Spinal cord (tissue), 10 donors: ENCODE measurements around the gene COQ9. TPM values are rescaled to one million over a fixed set of nuclear protein-coding genes. Genes with fewer than 3 reads are reported as not detected.

Experiments
- DNase-seq, 6 donors: peaks; one replicate each; pipeline versions ENCODE4 v3.0.0 to v3.0.0-alpha.2; 2013 to 2015; ENCODE audit warnings: low spot score in 6 of 6, low read depth in 4 of 6
- H3K27ac ChIP-seq: one replicate; pipeline ENCODE4 v1.5.1; 2013; ENCODE audit warnings: low read depth, low read length, control low read depth
- H3K27me3 ChIP-seq: one replicate; pipeline ENCODE4 v1.6.1; 2013; ENCODE audit warnings: low read length; ENCODE audit not compliant: control insufficient read depth, insufficient read depth
- H3K36me3 ChIP-seq: one replicate; pipeline ENCODE4 v1.6.1; 2013; ENCODE audit warnings: low read length; ENCODE audit not compliant: control insufficient read depth, insufficient read depth
- H3K4me1 ChIP-seq: one replicate; pipeline ENCODE4 v1.6.1; 2013; ENCODE audit warnings: low read length; ENCODE audit not compliant: control insufficient read depth, insufficient read depth
- H3K4me3 ChIP-seq: one replicate; pipeline ENCODE4 v1.5.1; 2013; ENCODE audit warnings: low read depth, low read length, control low read depth
- H3K9me3 ChIP-seq: one replicate; pipeline ENCODE4 v1.6.1; 2013; ENCODE audit warnings: low read length; ENCODE audit not compliant: control insufficient read depth, insufficient read depth
- WGBS: methylation state at CpG from one replicate; pipeline ENCODE4 v1.1.5; 2013; ENCODE audit warnings: missing lambda C conversion rate; ENCODE audit not compliant: insufficient coverage; 5-methylcytosine and 5-hydroxymethylcytosine counted together
- polyA plus RNA-seq, 2 donors: library from polyadenylated mRNA; unstranded; fragments of 120-200 nt; gene quantifications; one replicate each; pipeline ENCODE4 v1.2.1, GENCODE V29; 2013; ENCODE audit not compliant: insufficient read length in 2 of 2
- total RNA-seq, 2 donors: library from RNA; depleted of rRNA in 1 of 2; stranded (reverse); fragments of 120-200 nt in 1 of 2; fragments of >200 nt in 1 of 2; gene quantifications; one replicate each; pipeline versions ENCODE4 v1.2.3 to v1.2.4, GENCODE V29; 2013 to 2014
- donor health status: healthy.

The COQ9 gene
- total and polyA plus RNA-seq, 4 donors, result 35.2 to 79.2 (median 72.4) TPM

DNA sequence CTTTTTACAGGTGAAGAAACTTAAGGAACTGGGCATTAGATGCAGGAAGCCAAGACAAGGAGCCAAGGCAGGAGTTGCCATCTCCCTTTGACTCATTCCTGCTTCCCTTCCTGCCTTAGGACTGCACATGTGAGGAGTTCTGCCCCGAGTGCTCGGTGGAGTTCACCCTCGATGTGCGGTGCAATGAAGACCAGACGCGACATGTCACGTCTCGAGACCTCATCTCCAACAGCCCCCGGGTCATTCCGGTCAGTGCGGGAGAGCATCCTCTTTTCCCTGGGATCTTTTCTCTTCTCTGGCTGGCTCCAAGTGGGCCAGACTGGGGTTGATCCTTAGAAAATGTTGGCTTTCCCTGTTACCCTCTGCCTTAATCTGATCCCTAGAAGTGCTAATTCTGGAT lies 21.8 kb downstream of the COQ9 start:
- Histone ChIP-seq H3K27me3 (no peaks in the 10 kb centered on the region), H3K27ac (no peak overlapping the region), H3K4me3 (no peak overlapping the region), H3K9me3 (no peaks in the 10 kb centered on the region), H3K4me1 (peaks cover 15% of the 10 kb centered on the region), H3K36me3 (peaks cover 80% of the 10 kb centered on the region)
- 91% methylated on average over 11 of the region's 11 CpGs for WGBS
- no peak for DNase-seq

DNA sequence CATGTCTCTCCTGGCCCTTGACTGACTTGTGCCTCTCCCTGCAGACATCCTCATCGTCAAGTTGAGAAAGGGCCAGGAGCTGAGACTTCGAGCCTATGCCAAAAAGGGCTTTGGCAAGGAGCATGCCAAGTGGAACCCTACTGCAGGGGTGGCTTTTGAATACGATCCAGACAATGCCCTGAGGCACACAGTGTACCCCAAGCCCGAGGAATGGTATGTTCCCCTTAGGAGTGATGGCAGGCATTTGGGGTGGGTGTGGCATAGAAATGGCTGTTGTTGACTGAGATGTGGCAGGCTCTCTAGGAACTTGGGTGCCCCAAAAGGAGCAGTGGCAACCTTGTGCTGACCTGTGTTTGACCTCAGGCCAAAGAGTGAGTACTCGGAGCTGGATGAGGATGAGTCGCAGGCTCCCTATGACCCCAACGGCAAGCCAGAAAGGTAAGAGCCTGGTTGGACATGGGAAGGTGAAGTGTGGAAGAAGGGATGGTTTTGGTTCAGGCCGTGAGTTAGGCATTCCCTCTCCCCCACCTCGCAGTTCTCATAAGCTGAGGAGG lies 22.7 kb downstream of the COQ9 start:
- H3K4me3 ChIP-seq, result no peak overlapping the region
- 77% methylated on average over 7 of the region's 9 CpGs for WGBS
- DNase-seq, result no peak
- peaks cover 79% of the 10 kb centered on the region for H3K36me3 ChIP-seq
- peaks cover 15% of the 10 kb centered on the region for H3K4me1 ChIP-seq
- no peaks in the 10 kb centered on the region for H3K9me3 ChIP-seq
- H3K27ac ChIP-seq, result no peak overlapping the region
- no peaks in the 10 kb centered on the region for H3K27me3 ChIP-seq

DNA sequence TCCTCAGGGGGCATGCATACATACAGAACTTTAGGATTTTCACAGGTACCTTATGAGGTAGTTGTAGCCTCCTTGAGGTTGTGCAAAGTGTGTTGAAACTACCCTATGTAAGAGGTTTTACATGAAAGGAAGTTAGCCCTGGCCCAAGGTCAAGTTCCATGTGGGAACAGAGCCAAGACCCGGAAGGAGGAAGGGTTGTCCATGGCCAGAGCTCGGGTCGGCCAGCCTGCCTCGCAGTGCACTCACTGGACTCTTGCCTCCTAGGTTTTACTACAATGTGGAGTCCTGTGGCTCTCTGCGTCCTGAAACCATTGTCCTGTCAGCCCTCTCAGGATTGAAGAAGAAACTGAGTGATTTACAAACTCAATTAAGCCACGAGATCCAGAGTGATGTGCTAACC lies 23.4 kb downstream of the COQ9 start:
- WGBS, result 42% methylated on average over 5 of the region's 6 CpGs
- Histone ChIP-seq H3K4me1 (peaks cover 21% of the 10 kb centered on the region), H3K9me3 (no peaks in the 10 kb centered on the region), H3K4me3 (no peak overlapping the region), H3K27me3 (no peaks in the 10 kb centered on the region), H3K36me3 (peaks cover 82% of the 10 kb centered on the region), H3K27ac (no peak overlapping the region)
- no peak for DNase-seq

DNA sequence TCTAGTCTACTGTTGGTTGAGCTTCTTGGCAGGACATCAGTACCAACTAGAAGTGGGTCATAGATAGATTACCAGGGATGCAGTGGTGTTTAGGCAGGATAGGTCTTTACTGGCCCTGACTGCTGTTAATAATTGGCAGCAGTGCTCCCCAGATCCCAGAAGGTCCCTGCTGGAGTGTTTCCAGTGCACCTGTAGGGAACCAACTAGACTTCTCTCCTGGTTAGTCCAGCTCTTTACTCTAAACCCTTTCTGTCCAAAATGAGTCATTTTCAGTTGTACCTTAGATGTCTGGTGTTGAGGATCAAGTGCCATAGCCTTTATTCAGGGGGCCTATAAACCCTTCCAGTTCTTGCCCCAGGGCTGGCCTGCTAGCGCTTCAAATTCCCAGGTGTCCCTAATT lies 23.9 kb downstream of the COQ9 start:
- peaks cover 26% of the 10 kb centered on the region for H3K4me1 ChIP-seq
- H3K4me3 ChIP-seq, result no peak overlapping the region
- no peaks in the 10 kb centered on the region for H3K27me3 ChIP-seq
- H3K9me3 ChIP-seq, result no peaks in the 10 kb centered on the region
- peaks cover 80% of the 10 kb centered on the region for H3K36me3 ChIP-seq
- H3K27ac ChIP-seq, result no peak overlapping the region
- DNase-seq, result no peak
- WGBS, result no CpG with 5 or more reads among the region's 1 CpG

DNA sequence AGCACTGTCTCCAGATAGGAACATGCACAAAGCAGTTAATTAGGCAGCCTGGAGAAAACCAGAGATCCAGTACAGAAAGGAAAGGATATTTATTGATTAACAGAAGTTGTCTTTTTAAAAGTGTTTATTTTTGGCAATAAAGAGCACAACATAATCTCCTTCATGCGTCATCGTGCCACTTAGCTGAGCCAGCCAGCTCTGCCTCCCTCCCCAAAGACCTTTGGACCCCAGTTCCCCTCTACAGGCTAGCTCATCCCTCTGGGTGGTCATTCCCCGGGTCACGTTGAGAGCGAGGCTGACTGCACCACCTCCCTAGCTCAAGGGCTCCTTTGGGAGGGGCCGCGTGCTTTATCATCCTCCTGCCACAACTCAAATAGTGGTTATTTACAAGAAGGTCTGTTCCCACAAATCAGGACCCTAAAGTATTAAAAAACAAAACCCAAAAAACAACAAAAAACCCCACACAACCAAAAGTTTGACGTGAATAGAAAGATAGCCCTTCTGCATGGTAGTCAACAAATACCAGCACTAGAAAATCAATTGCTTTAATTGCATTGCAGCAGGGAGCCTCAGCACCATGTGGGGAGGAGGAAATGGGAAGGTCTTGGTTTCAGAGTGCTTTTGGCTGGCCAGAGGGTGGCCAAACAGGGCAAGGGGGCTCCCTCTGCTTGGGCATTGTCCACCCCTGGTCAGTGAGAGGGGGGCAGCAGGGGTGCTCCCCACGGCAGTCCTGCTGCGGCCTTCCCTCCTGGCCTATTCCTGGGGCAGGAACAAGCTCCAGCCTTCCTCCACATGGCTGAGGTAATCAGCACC lies 24.8 kb downstream of the COQ9 start:
- WGBS, result 65% methylated on average over 4 of the region's 10 CpGs
- no peaks in the 10 kb centered on the region for H3K9me3 ChIP-seq
- H3K27me3 ChIP-seq, result no peaks in the 10 kb centered on the region
- H3K4me1 ChIP-seq, result peaks cover 35% of the 10 kb centered on the region
- no peak overlapping the region for H3K4me3 ChIP-seq
- DNase-seq, result peak in 1 of 6 donors; percentile 23
- peaks cover 71% of the 10 kb centered on the region for H3K36me3 ChIP-seq
- no peak overlapping the region for H3K27ac ChIP-seq

DNA sequence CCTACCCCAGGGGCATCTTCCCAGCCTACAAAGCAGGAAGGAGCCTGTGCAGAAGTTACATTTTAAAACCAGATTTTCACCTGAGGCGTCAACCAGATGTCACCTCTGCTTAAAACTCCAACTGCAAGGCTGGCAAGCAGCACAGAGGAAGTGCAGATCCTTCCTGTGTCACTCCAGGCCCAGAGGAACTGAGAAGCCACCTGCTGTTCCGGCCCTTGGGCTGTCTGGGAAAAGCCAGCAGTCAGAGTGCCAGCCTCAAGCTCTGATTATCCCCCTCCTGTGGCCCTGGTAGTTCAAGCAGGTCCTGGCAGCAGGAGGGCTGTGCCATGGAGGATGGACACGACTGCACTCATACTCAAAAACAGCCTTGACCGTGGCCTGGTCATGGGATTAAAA lies 25.4 kb downstream of the COQ9 start:
- H3K36me3 ChIP-seq, result peaks cover 74% of the 10 kb centered on the region
- H3K4me1 ChIP-seq, result peaks cover 41% of the 10 kb centered on the region
- no peaks in the 10 kb centered on the region for H3K9me3 ChIP-seq
- no peak overlapping the region for H3K4me3 ChIP-seq
- H3K27ac ChIP-seq, result no peak overlapping the region
- DNase-seq, result no peak
- no peaks in the 10 kb centered on the region for H3K27me3 ChIP-seq
- 58% methylated on average over 2 of the region's 4 CpGs for WGBS

DNA sequence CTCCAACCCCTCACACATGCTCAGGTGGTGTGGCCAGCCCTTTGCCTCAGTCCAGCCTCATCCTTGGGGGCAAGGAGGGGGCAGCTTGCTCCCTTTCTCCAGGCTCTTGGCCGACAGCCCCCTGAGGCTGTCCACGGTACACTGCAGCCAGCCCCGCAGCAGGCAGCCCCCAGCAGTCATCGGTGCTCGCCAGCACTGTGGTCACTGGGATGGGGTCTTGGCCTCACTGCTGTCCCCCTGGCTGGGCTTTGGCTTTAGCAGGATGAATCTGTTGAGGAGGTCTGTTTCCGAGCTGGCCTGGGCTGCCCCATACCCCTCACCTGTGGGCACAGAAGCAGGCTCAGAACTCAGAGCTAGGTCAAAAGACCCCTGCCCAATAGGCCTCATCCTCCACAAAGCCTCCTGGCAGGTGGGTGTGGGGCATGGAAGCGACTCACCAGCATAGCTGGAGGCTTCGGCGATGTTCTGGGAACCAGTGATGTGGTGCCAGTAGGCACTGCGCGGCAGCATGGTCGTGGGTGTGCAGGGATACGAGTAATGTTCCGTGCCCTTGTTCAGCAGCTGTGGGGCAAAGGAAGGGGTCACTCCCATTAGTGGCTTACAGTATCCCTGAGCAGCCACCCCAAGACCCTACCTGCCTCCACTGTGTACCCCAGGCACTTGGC lies 26.0 kb downstream of the COQ9 start:
- H3K36me3 ChIP-seq, result peaks cover 72% of the 10 kb centered on the region
- H3K4me3 ChIP-seq, result no peak overlapping the region
- 67% methylated on average over 9 of the region's 14 CpGs for WGBS
- H3K9me3 ChIP-seq, result no peaks in the 10 kb centered on the region
- H3K4me1 ChIP-seq, result peaks cover 47% of the 10 kb centered on the region
- H3K27ac ChIP-seq, result no peak overlapping the region
- DNase-seq, result no peak
- H3K27me3 ChIP-seq, result no peaks in the 10 kb centered on the region

DNA sequence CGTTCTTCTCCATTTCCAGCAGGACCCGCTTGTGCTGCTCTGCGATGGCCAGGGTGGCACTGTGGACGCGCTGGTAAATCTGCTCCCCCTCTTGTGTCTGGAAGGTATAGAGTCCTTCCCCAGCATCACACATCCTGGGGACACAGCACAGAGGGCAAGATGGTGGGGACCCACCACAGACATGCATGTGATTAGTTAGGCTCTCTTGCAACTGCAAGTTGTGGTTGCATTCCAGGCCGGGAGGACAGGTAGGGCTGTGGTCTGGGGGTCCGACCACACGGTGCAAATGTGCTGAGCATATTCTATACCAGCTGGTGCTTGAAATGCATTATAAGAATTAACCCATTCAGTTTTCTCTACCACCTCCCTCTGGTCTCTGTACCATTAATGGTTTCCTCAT lies 26.6 kb downstream of the COQ9 start:
- Histone ChIP-seq H3K4me3 (no peak overlapping the region), H3K27me3 (no peaks in the 10 kb centered on the region), H3K9me3 (no peaks in the 10 kb centered on the region), H3K4me1 (peaks cover 53% of the 10 kb centered on the region), H3K36me3 (peaks cover 69% of the 10 kb centered on the region), H3K27ac (no peak overlapping the region)
- 75% methylated on average over 3 of the region's 8 CpGs for WGBS
- DNase-seq, result no peak

DNA sequence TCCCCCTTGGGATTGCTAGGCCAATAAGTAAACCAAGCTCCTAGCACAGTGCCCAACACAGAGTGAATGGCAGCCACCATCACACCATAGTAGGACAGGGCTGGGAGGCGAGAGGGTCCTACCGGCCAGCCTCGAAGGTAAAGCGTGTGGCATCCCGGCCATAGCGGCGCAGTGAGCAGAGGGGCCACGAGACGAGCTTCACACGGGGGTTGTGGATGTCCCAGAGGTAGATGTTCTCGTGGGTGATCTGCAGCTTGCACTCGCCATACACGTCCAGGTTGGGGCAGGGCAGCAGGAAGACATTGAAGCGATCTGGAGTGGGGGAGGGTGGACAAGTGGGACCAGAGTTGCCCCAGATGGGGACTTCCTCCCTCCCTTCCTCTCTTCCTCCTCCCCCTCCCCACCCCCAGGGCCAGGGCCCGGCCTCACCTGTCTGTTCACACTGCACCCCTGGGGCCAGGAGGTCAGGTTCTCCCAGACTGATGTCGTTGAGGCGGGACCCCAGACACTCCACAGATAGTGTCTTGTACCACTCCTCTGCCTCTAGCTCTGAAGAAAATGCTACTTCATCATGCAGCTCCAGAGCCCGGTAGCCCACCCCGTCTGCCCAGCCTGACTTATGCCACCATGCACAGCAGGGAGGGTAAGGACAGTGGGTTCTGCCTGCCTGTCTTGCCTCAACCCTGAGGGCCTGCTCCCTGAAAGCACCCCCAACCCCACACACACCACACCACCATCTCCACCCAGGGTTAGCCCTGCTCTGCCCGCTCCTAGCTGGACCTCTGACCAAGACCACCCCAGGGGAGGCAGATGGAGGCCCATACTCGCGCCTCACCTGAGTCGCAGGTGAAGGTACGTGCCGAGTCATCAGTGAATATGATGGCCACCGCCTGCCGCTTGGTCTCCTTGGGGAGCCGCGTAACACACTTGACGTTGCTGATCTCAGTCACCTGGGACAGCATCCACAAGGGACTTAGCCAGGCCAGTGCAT lies 27.7 kb downstream of the COQ9 start:
- Histone ChIP-seq H3K4me3 (no peak overlapping the region), H3K4me1 (peaks cover 64% of the 10 kb centered on the region), H3K36me3 (peaks cover 59% of the 10 kb centered on the region), H3K27ac (no peak overlapping the region), H3K9me3 (no peaks in the 10 kb centered on the region), H3K27me3 (no peaks in the 10 kb centered on the region)
- no peak for DNase-seq
- 77% methylated on average over 23 of the region's 30 CpGs for WGBS
